IMR-90 (cell line): ENCODE results near the gene LLGL2. TPM values are rescaled to one million over a fixed set of nuclear protein-coding genes. Genes with fewer than 3 reads are reported as not detected.

Experiments
- ATAC-seq: fragments of 200-7000 bp; cut with Tn5 transposase; 2 replicates; pipeline ENCODE4 v1.9.1; 2020; ENCODE audit warnings: low read depth, mild to moderate bottlenecking, moderate library complexity
- BruUV-seq: library from RNA; stranded (reverse); fragments of 400-500 nt; replicated peaks from 2 replicates; lab custom pipeline; 2021; lab: Mats Ljungman, UMichigan
- CTCF ChIA-PET: fragments of 300-600 bp; formaldehyde crosslinking; extraction: SDS; loops from one replicate; lab custom pipeline; 2021; ENCODE audit warnings: antibody characterized with exemption; lab: Yijun Ruan, JAX
- POLR2A ChIA-PET: fragments of 300-600 bp; sonication (Branson Sonifier 250); formaldehyde crosslinking; loops from one replicate; lab custom pipeline; 2022; ENCODE audit warnings: antibody characterized with exemption; ENCODE audit not compliant: unreplicated experiment; lab: Charles Lee
- DNase-seq: peaks from one replicate; pipeline ENCODE4 v3.0.0; 2013
- H2AFZ ChIP-seq: replicated peaks from 2 replicates; pipeline ENCODE3; 2013; ENCODE audit warnings: low read length, mild to moderate bottlenecking; ENCODE audit not compliant: poor library complexity
- H2AK5ac ChIP-seq: 2 replicates; pipeline ENCODE4 v1.6.1; 2013; ENCODE audit warnings: low read depth, low read length, inconsistent platforms
- H2AK9ac ChIP-seq: replicated peaks from 2 replicates; pipeline ENCODE3; 2013; ENCODE audit warnings: mild to moderate bottlenecking, low read depth, low read length, moderate library complexity; ENCODE audit not compliant: poor library complexity
- H2BK120ac ChIP-seq: 2 replicates; pipeline ENCODE4 v1.6.1; 2013; ENCODE audit warnings: low read depth, low read length, inconsistent platforms
- H2BK15ac ChIP-seq: 3 replicates; pipeline ENCODE4 v1.6.1; 2013; ENCODE audit warnings: low read depth, low read length, inconsistent platforms
- H2BK20ac ChIP-seq: 2 replicates; pipeline ENCODE4 v1.6.1; 2013; ENCODE audit warnings: low read depth, mild to moderate bottlenecking, inconsistent platforms, low read length, moderate library complexity
- H2BK5ac ChIP-seq: 2 replicates; pipeline ENCODE4 v1.6.1; 2013; ENCODE audit warnings: mild to moderate bottlenecking, low read depth, low read length, inconsistent platforms; ENCODE audit not compliant: poor library complexity, severe bottlenecking
- H3K14ac ChIP-seq: replicated peaks from 2 replicates; pipeline ENCODE4 v1.6.1; 2013; ENCODE audit warnings: low read depth, low read length, inconsistent platforms
- H3K18ac ChIP-seq: 2 replicates; pipeline ENCODE4 v1.6.1; 2013; ENCODE audit warnings: low read depth, low read length, control low read depth
- H3K23ac ChIP-seq: 2 replicates; pipeline ENCODE4 v1.6.1; 2013; ENCODE audit warnings: low read depth, low read length, inconsistent platforms
- H3K27ac ChIP-seq: 2 replicates; pipeline ENCODE4 v1.5.1; 2013; ENCODE audit warnings: mild to moderate bottlenecking, control low read depth, low read length; ENCODE audit not compliant: insufficient read depth
- H3K27me3 ChIP-seq: 2 replicates; pipeline ENCODE4 v1.6.1; 2013; ENCODE audit warnings: low read length; ENCODE audit not compliant: control insufficient read depth, insufficient read depth
- H3K36me3 ChIP-seq: 2 replicates; pipeline ENCODE4 v1.6.1; 2013; ENCODE audit warnings: low read length, mixed read lengths; ENCODE audit not compliant: control insufficient read depth, insufficient read depth
- H3K4ac ChIP-seq: 2 replicates; pipeline ENCODE4 v1.6.1; 2013; ENCODE audit warnings: low read depth, low read length, inconsistent platforms
- H3K4me1 ChIP-seq: 2 replicates; pipeline ENCODE4 v1.6.1; 2013; ENCODE audit warnings: low read length, mixed read lengths; ENCODE audit not compliant: control insufficient read depth, insufficient read depth
- H3K4me2 ChIP-seq: 2 replicates; pipeline ENCODE4 v1.6.1; 2013; ENCODE audit warnings: low read depth, mild to moderate bottlenecking, control low read depth, low read length, moderate library complexity
- H3K4me3 ChIP-seq: 2 replicates; pipeline ENCODE4 v1.5.1; 2013; ENCODE audit warnings: low read depth, mild to moderate bottlenecking, control low read depth, low read length, moderate library complexity; ENCODE audit not compliant: insufficient read depth
- H3K56ac ChIP-seq: 2 replicates; pipeline ENCODE4 v1.6.1; 2013; ENCODE audit warnings: low read length, inconsistent platforms; ENCODE audit not compliant: insufficient read depth; ENCODE audit errors: extremely low read depth
- H3K79me1 ChIP-seq, 2 experiments: 2 replicates each; pipeline ENCODE4 v1.6.1; 2013; ENCODE audit warnings: low read length in 2 of 2, inconsistent platforms in 1 of 2, low read depth in 1 of 2
- H3K9ac ChIP-seq: 2 replicates; pipeline ENCODE4 v1.6.1; 2013; ENCODE audit warnings: low read depth, low read length, control low read depth
- H3K9me1 ChIP-seq: 2 replicates; pipeline ENCODE4 v1.6.1; 2013; ENCODE audit warnings: low read length, inconsistent platforms; ENCODE audit not compliant: insufficient read depth
- H3K9me3 ChIP-seq: 2 replicates; pipeline ENCODE4 v1.6.1; 2013; ENCODE audit warnings: low read length; ENCODE audit not compliant: control insufficient read depth, insufficient read depth
- H4K20me1 ChIP-seq: 2 replicates; pipeline ENCODE4 v1.6.1; 2013; ENCODE audit warnings: low read length, inconsistent platforms; ENCODE audit not compliant: insufficient read depth
- H4K5ac ChIP-seq: 2 replicates; pipeline ENCODE4 v1.6.1; 2013; ENCODE audit warnings: mild to moderate bottlenecking, low read depth, low read length, control low read depth
- H4K8ac ChIP-seq, 2 experiments: 2 replicates each; pipeline ENCODE4 v1.6.1; 2013; ENCODE audit warnings: low read depth in 2 of 2, low read length in 2 of 2, control low read depth in 1 of 2, inconsistent platforms in 1 of 2
- H4K91ac ChIP-seq: 2 replicates; pipeline ENCODE4 v1.6.1; 2013; ENCODE audit warnings: low read depth, low read length, inconsistent platforms; ENCODE audit not compliant: insufficient read depth
- MAFK ChIP-seq: IDR thresholded peaks from 2 replicates; pipeline ENCODE4 v1.6.1; 2012; ENCODE audit warnings: low read depth, low read length, improper control_type of control experiment
- POLR2A ChIP-seq: IDR thresholded peaks from 2 replicates; pipeline ENCODE4 v1.6.1; 2012; ENCODE audit warnings: mild to moderate bottlenecking, low read depth, low read length
- RAD21 ChIP-seq: IDR thresholded peaks from 2 replicates; pipeline ENCODE4 v1.6.1; 2012; ENCODE audit warnings: low read length, improper control_type of control experiment
- WGBS, 2 experiments: methylation state at CpG; one replicate each; pipeline versions ENCODE4 v1.1.5 to v1.1.7; 2013; ENCODE audit warnings: missing lambda C conversion rate in 2 of 2; ENCODE audit not compliant: insufficient read length in 1 of 2; ENCODE audit errors: extremely low coverage in 2 of 2; 5-methylcytosine and 5-hydroxymethylcytosine counted together
- dilution Hi-C: fragments of 300-500 bp; cut with HindIII; formaldehyde crosslinking; loops from one replicate; pipeline ENCODE4 v1.14.3; 2018; ENCODE audit warnings: low sequenced_read_pairs; ENCODE audit not compliant: unreplicated experiment
- in situ Hi-C: fragments of 300-500 bp; cut with MboI; formaldehyde crosslinking; loops from 3 replicates; pipeline ENCODE4 v1.14.3; 2019; ENCODE audit warnings: low sequenced_read_pairs, inconsistent platforms, mixed read lengths
- intact Hi-C: fragments of 100-400 bp; cut with micrococcal nuclease; formaldehyde crosslinking; loops from 2 replicates; pipeline ENCODE4 v1.10.0; 2022
- polyA plus RNA-seq, 3 experiments: library from polyadenylated mRNA; depleted of rRNA; stranded (reverse); fragments of >200 nt; gene quantifications; 2 replicates each; pipeline ENCODE4 v1.2.3, GENCODE V29; 2012; ENCODE audit warnings: low replicate concordance in 1 of 3
- total RNA-seq: library from RNA; depleted of rRNA; stranded (reverse); fragments of >200 nt; gene quantifications from 2 replicates; pipeline ENCODE4 v1.2.3, GENCODE V29; 2012
- TF ChIP-seq, protein P1 (sequence below): fragments of 150-350 bp; IDR thresholded peaks from 2 replicates; pipeline ENCODE4 v1.6.1; 2016; ENCODE audit warnings: low read depth, mild to moderate bottlenecking, low read length, moderate library complexity, borderline replicate concordance

The LLGL2 gene
- total and polyA plus RNA-seq, 2 of the 4 experiments (the other 2 are of a cell fraction) = 0.54 to 0.72 TPM

DNA sequence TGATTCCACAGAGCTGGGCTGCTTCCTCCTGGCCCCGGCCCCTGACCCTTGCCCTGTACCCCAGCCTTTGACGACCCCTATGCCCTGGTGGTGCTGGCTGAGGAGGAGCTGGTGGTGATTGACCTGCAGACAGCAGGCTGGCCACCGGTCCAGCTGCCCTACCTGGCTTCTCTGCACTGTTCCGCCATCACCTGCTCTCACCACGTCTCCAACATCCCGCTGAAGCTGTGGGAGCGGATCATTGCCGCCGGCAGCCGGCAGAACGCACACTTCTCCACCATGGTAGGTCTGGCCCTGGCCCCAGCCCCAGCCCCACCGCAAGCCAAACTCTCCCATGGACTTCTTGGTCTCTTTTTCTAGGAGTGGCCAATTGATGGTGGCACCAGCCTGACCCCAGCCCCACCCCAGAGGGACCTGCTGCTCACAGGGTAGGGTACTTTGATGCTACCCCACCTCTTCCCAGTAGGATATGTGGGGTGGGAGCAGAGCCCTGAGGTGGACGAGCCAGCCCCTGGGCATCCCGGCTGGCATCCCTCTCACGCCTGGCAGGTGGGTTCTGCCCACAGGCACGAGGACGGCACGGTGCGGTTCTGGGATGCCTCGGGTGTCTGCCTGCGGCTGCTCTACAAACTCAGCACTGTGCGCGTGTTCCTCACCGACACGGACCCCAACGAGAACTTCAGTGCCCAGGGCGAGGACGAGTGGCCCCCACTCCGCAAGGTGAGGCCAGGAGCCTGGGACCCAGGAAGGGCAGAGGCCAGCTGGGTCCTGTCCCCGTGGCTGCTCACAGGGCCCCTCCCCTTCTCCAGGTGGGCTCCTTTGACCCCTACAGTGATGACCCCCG lies 43.1 kb downstream of the LLGL2 start:
- no TSS peak for BruUV-seq
- Histone ChIP-seq H3K27ac (no peak overlapping the region), H3K9me1 (no peaks in the 10 kb centered on the region), H3K79me1 (no peaks in the 10 kb centered on the region), H3K4ac (no peak overlapping the region), H3K18ac (no peak overlapping the region), H3K56ac (no peak overlapping the region), H3K23ac (no peak overlapping the region), H2AK5ac (no peak overlapping the region), H3K4me2 (no peak overlapping the region), H2BK20ac (no peak overlapping the region), H2BK15ac (no peak overlapping the region), H3K4me3 (no peak overlapping the region), H4K8ac (no peak overlapping the region), H2BK120ac (no peak overlapping the region), H4K91ac (no peak overlapping the region), H3K4me1 (no peaks in the 10 kb centered on the region), H3K9ac (no peak overlapping the region), H3K27me3 (peaks cover 34% of the 10 kb centered on the region), H3K9me3 (no peaks in the 10 kb centered on the region), H2BK5ac (no peak overlapping the region), H4K5ac (no peak overlapping the region), H3K14ac (no peak overlapping the region), H2AFZ (no peak overlapping the region), H3K36me3 (no peaks in the 10 kb centered on the region), H4K20me1 (no peaks in the 10 kb centered on the region), H2AK9ac (no peak overlapping the region)
- dilution Hi-C loops = no loop called here
- in situ Hi-C loops = no loop called here
- POLR2A ChIA-PET = no interaction called here
- ATAC-seq (no peak), DNase-seq (no peak)
- WGBS, 2 experiments = 77% methylated on average over 5 of the region's 31 CpGs; no CpG with 5 or more reads in 1 of the 2 experiments
- CTCF ChIA-PET = no interaction called here
- intact Hi-C loops = no loop called here
- TF ChIP-seq RAD21 = no peak
- TF ChIP-seq, protein P1, sequence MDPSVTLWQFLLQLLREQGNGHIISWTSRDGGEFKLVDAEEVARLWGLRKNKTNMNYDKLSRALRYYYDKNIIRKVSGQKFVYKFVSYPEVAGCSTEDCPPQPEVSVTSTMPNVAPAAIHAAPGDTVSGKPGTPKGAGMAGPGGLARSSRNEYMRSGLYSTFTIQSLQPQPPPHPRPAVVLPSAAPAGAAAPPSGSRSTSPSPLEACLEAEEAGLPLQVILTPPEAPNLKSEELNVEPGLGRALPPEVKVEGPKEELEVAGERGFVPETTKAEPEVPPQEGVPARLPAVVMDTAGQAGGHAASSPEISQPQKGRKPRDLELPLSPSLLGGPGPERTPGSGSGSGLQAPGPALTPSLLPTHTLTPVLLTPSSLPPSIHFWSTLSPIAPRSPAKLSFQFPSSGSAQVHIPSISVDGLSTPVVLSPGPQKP = no peak
- no peak for TF ChIP-seq POLR2A
- no peak for TF ChIP-seq MAFK
